NT2/D1 (cell line): Measurements from ENCODE around the gene RNF152.

ENCODE experiments used
- SUZ12 ChIP-seq: IDR thresholded peaks from 2 replicates; pipeline ENCODE4 v1.6.1; 2011; ENCODE audit not compliant: insufficient read length, insufficient read depth; ENCODE audit errors: extremely low read depth
- YY1 ChIP-seq: IDR thresholded peaks from 2 replicates; pipeline ENCODE4 v1.6.1; 2011; ENCODE audit not compliant: insufficient read length, insufficient read depth
- ZNF274 ChIP-seq: IDR thresholded peaks from 2 replicates; pipeline ENCODE4 v1.6.1; 2011; ENCODE audit warnings: mild to moderate bottlenecking, low read depth, low read length

DNA sequence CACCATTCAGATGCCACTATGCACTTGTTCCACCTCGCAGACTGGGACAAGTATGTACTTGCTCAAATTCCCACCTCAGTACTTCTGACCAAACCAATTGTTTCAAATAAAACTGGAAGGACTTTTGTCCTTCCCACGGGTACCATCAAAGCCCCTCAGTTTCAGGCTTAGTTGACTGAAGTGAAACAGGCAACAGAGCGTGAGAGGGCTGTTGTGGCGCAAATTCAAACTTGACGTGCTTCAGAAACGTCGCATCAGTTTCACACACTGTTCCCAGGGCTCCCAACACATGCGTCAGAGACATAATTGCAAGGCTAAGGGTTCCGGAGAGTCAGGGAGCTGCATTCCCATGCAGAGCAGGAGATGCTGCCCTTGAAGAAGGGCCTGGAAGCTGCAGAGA is 33.7 kb downstream of the RNF152 start:
- TF ChIP-seq ZNF274: no peak
- TF ChIP-seq YY1: no peak
- TF ChIP-seq SUZ12: no peak
